ENCODE data around the gene PMPCA.

PMPCA gene

DNA sequence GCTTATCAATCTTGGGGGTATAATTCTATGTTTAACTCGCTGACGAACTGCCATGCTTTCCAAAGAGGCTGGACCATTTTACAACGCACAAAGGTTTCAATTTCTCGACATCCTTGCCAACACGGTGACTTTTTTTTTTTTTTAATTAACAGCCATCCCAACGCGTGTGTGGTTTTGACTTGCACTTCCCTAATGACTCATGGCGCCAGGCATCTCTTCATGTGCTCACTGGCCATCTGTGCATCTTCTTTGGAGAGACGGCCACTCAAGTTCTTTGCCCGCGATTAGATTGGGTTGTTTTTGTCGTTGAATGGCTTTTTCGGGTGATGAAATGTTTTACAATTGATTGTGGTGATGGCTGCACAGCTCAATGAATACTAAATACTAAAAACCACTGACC is 24.4 kb upstream of the PMPCA start:
- H3K27ac ChIP-seq, result no peak overlapping the region
- TF ChIP-seq, protein P1, sequence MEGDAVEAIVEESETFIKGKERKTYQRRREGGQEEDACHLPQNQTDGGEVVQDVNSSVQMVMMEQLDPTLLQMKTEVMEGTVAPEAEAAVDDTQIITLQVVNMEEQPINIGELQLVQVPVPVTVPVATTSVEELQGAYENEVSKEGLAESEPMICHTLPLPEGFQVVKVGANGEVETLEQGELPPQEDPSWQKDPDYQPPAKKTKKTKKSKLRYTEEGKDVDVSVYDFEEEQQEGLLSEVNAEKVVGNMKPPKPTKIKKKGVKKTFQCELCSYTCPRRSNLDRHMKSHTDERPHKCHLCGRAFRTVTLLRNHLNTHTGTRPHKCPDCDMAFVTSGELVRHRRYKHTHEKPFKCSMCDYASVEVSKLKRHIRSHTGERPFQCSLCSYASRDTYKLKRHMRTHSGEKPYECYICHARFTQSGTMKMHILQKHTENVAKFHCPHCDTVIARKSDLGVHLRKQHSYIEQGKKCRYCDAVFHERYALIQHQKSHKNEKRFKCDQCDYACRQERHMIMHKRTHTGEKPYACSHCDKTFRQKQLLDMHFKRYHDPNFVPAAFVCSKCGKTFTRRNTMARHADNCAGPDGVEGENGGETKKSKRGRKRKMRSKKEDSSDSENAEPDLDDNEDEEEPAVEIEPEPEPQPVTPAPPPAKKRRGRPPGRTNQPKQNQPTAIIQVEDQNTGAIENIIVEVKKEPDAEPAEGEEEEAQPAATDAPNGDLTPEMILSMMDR (IDR thresholded peaks at IDR 0.05; ENCODE audit: low read depth, low read length), result no peak
- H3K36me3 ChIP-seq, result peaks cover 81% of the 10 kb centered on the region
- no peak for DNase-seq
- H3K27me3 ChIP-seq (ENCODE audit: insufficient read depth, low read depth, severe bottlenecking), result no peaks in the 10 kb centered on the region
- H3K9me3 ChIP-seq (ENCODE audit: severe bottlenecking), result no peaks in the 10 kb centered on the region
- H3K4me3 ChIP-seq (ENCODE audit: low read depth, low read length), result no peak overlapping the region

DNA sequence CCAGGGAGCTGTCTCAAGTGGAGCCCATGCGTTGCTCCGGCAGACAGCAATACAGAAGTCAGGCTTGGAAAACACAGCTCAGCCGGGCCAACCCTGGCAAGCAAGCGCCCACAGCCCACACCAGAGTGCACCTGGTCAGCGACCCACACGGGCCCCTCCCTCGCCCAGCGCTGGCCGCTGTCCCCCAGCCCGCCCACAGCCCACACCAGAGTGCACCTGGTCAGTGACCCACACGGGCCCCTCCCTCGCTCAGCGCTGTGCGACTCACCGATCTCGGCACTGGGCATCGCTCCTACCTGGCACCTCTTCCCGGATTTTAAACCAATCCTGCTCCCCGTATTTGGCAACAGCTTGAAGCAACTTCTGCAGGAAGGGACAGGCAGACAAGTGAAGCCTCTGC is 23.2 kb upstream of the PMPCA start:
- TF ChIP-seq, protein P1 (IDR thresholded peaks at IDR 0.05; ENCODE audit: low read depth, low read length), result no peak
- H3K36me3 ChIP-seq, result peaks cover 84% of the 10 kb centered on the region
- no peak overlapping the region for H3K27ac ChIP-seq
- no peak for DNase-seq
- no peaks in the 10 kb centered on the region for H3K27me3 ChIP-seq (ENCODE audit: insufficient read depth, low read depth, severe bottlenecking)
- H3K9me3 ChIP-seq (ENCODE audit: severe bottlenecking), result no peaks in the 10 kb centered on the region
- no peak overlapping the region for H3K4me3 ChIP-seq (ENCODE audit: low read depth, low read length)

DNA sequence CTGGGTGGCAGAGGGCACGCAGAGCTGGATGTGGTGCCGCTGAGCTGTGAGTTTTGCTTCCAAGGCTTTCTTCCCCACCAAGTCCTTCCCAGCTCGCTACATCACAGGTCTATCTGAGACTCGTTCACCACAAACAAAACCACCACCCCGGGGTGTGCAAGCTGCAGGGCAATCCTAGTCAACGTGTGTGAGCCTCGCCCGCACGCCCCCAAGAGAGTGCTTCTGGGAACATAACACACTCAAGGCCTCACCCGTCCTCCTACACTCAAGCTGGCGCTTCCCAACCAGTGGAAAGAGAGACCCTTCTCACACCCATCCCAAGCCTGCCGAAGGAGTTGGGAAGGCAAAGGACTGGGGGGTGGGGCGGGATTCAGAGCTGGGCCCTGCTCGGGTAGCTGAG is 21.1 kb upstream of the PMPCA start:
- no peaks in the 10 kb centered on the region for H3K27me3 ChIP-seq (ENCODE audit: insufficient read depth, low read depth, severe bottlenecking)
- no peaks in the 10 kb centered on the region for H3K9me3 ChIP-seq (ENCODE audit: severe bottlenecking)
- no peak overlapping the region for H3K4me3 ChIP-seq (ENCODE audit: low read depth, low read length)
- TF ChIP-seq, protein P1 (IDR thresholded peaks at IDR 0.05; ENCODE audit: low read depth, low read length), result no peak
- H3K27ac ChIP-seq, result no peak overlapping the region
- no peak for DNase-seq
- H3K36me3 ChIP-seq, result peaks cover 85% of the 10 kb centered on the region

DNA sequence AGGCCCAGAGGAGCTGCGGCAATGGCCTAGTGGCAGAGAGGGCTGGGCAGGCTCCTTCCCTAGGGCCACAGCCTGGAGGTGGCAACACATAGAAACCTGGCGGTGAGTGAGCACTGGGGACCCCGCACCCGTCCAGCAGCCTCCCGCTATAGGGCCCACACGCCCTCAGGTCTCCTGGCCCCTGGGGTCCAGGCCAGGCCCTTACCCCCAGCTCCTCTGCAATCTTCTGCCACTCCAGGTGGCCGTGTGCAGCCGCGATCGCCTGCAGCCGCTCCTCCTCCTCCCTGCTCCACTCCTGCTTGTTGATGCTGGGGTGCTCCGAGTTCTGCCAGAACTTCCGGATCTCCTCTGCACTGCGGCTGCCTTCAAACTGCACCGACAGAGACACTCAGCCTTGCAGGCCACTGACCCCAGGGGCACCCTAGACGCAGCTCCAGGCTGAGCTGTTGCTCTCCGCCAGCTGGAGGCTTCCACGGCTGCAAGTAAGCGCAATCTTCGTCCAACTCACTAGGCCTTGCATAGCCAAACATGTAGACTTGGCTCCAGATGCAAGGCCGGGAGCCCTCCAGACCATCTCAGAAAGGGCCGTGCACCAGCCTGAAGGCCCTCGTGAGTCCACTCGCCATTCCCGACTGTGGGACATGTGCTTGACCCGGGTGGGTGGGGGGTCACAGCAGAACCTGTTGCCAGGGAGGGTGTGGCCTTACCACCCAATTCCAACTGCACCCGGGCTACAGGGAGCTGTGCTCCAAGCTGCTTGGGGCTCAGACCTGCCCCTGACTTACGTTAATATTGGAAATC is 18.5 kb upstream of the PMPCA start:
- Histone ChIP-seq H3K4me3 (ENCODE audit: low read depth, low read length) (no peak overlapping the region), H3K27ac (no peak overlapping the region), H3K36me3 (peaks cover 89% of the 10 kb centered on the region), H3K9me3 (ENCODE audit: severe bottlenecking) (no peaks in the 10 kb centered on the region), H3K27me3 (ENCODE audit: insufficient read depth, low read depth, severe bottlenecking) (no peaks in the 10 kb centered on the region)
- DNase-seq, result no peak
- TF ChIP-seq, protein P1 (IDR thresholded peaks at IDR 0.05; ENCODE audit: low read depth, low read length), result no peak

DNA sequence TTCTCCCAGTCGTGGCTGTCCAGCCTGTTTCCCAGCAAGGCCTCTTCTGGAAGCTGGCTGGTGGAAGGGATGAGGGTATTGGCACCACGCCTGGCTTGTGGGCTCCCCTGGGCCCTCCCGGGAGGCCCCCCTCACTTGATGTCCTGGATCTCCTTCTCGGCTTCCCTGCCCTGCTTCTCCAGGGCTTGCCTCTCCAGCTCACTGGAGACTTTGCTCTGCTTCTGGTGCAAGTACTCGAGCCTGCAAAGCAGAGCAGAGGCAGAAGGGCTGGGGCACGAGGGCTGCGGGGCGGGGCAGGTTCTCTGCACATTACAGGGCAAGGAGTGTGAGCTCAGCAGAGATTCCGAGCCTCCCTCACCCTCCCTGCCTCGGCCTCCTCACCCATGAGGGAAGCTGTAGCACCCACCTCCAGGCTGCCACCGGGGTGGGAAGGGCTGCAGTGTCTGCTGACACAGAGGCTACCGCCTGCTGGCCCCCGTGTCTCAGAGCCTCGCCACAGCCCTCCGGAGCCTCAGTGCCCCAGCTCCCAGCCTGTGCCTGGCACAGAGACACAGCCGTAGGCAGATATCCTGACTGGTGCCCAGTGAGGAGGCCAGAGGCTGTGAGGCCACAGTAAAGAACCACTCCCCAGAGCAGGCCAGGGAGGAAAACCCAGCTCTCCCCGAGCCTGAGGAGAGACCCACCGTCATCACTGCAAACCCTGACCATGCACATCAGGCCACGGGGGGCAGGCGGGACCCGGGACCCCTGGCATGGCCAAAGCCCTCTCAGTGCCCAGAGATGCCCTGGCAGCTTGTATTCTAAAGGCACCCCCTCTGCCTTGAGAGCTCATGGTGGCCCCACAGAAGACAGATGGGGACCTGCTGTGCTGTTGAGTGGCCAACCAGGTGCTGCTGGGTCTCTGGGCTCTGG is 17.7 kb upstream of the PMPCA start:
- H3K27ac ChIP-seq, result no peak overlapping the region
- TF ChIP-seq, protein P1 (IDR thresholded peaks at IDR 0.05; ENCODE audit: low read depth, low read length), result no peak
- H3K9me3 ChIP-seq (ENCODE audit: severe bottlenecking), result no peaks in the 10 kb centered on the region
- H3K36me3 ChIP-seq, result peaks cover 85% of the 10 kb centered on the region
- H3K27me3 ChIP-seq (ENCODE audit: insufficient read depth, low read depth, severe bottlenecking), result no peaks in the 10 kb centered on the region
- no peak overlapping the region for H3K4me3 ChIP-seq (ENCODE audit: low read depth, low read length)
- no peak for DNase-seq

Data from WERI-Rb-1 (cell line).